ACC112 (cell line): ENCODE measurements around the gene CHST8.

ENCODE experiments used
- H2AFZ ChIP-seq: fragments of 200-600 bp; sonication (generic); one replicate; pipeline ENCODE4 v1.6.0; 2017; ENCODE audit warnings: antibody characterized with exemption, low read length; ENCODE audit not compliant: unreplicated experiment
- H3K27ac ChIP-seq: fragments of 200-600 bp; sonication (generic); 2 replicates; pipeline ENCODE4 v1.5.1; 2014; ENCODE audit warnings: low read depth, mild to moderate bottlenecking, antibody characterized with exemption, low read length, moderate library complexity
- H3K27me3 ChIP-seq: fragments of 200-600 bp; sonication (generic); 2 replicates; pipeline ENCODE4 v1.6.1; 2014; ENCODE audit warnings: mild to moderate bottlenecking, antibody characterized with exemption, low read length, moderate library complexity, mixed read lengths; ENCODE audit not compliant: insufficient read depth
- H3K36me3 ChIP-seq: fragments of 200-600 bp; sonication (generic); 2 replicates; pipeline ENCODE4 v1.6.1; 2016; ENCODE audit warnings: mild to moderate bottlenecking, antibody characterized with exemption, low read length, moderate library complexity, mixed read lengths; ENCODE audit not compliant: insufficient read depth
- H3K4me1 ChIP-seq: fragments of 200-600 bp; sonication (generic); one replicate; pipeline ENCODE4 v1.6.1; 2016; ENCODE audit warnings: low read length, mixed read lengths; ENCODE audit not compliant: insufficient read depth, unreplicated experiment, control insufficient read depth
- H3K4me3 ChIP-seq: fragments of 200-600 bp; sonication (generic); 2 replicates; pipeline ENCODE4 v1.5.1; 2014; ENCODE audit warnings: mild to moderate bottlenecking, low read depth, low read length
- H3K79me2 ChIP-seq: fragments of 200-600 bp; sonication (generic); one replicate; pipeline ENCODE4 v1.6.0; 2016; ENCODE audit warnings: low read length; ENCODE audit not compliant: control insufficient read depth, unreplicated experiment, insufficient read depth

CHST8 gene

DNA sequence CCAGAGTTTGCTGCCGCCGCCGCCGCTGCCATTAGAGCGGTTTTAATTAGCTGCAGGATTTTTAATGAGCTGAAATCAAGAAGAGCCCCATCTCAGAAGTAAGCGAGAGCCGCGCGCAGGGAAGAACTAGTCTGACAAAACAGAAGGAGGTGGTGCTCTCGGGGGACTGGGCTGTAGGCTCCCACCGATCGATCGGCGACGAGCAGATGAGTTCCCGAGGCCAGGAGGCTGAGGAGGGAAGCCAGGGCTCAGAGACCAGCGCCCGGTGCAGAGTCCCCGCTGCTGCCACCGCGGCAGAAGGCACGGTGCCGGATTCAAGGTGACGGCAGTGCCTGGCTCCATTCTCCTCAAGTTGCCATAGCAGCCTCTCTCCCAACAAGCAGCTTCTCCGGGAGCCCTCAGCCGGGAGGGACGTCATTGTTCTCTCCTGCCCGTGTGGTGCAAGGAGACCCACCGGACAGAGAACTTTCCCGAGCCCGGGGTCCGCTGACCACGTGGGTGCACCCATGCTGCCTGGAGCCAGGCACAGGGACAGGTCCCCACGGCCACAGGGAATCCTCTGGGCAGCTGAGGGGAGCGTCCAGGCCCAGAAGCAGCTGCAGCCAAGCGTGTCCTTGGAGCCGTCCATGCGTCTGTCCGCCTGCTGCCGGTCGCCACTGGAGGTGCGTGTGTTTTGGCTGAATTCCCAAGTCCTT is 62.9 kb downstream of the CHST8 start:
- peaks cover 43% of the 10 kb centered on the region for H3K27me3 ChIP-seq
- H3K4me3 ChIP-seq, result no peak overlapping the region
- no peaks in the 10 kb centered on the region for H3K79me2 ChIP-seq
- H3K4me1 ChIP-seq, result no peaks in the 10 kb centered on the region
- H3K36me3 ChIP-seq, result no peaks in the 10 kb centered on the region
- no peak overlapping the region for H3K27ac ChIP-seq
- no peak overlapping the region for H2AFZ ChIP-seq

DNA sequence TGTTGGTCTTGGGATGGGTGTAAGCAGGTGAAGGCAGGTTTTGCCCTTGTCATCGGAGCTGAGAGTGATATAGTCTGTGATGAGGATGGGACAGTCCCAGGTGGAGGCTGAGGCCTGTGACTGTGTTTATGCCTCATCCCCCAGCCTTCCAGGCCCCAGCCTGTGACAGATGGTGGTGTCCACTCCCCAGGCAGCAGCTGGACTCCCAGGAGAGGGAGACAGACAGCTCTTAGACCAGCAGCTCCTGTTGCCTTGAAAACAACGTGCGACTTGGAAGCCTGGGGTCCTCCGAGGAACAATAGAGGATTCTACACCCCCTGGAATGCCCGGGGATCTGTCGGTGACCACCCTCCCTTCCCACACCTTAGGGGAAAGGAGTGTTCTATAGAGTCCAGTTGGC is 63.8 kb downstream of the CHST8 start:
- Histone ChIP-seq H3K79me2 (no peaks in the 10 kb centered on the region), H3K27ac (no peak overlapping the region), H2AFZ (no peak overlapping the region), H3K27me3 (peaks cover 42% of the 10 kb centered on the region), H3K4me1 (no peaks in the 10 kb centered on the region), H3K36me3 (no peaks in the 10 kb centered on the region), H3K4me3 (no peak overlapping the region)

GRCh38 chr19:33686262-33686661 is 64.5 kb downstream of the CHST8 start:
- H3K27ac ChIP-seq, result no peak overlapping the region
- no peak overlapping the region for H2AFZ ChIP-seq
- no peaks in the 10 kb centered on the region for H3K4me1 ChIP-seq
- no peaks in the 10 kb centered on the region for H3K79me2 ChIP-seq
- no peaks in the 10 kb centered on the region for H3K36me3 ChIP-seq
- no peak overlapping the region for H3K4me3 ChIP-seq
- H3K27me3 ChIP-seq, result peaks cover 42% of the 10 kb centered on the region

DNA sequence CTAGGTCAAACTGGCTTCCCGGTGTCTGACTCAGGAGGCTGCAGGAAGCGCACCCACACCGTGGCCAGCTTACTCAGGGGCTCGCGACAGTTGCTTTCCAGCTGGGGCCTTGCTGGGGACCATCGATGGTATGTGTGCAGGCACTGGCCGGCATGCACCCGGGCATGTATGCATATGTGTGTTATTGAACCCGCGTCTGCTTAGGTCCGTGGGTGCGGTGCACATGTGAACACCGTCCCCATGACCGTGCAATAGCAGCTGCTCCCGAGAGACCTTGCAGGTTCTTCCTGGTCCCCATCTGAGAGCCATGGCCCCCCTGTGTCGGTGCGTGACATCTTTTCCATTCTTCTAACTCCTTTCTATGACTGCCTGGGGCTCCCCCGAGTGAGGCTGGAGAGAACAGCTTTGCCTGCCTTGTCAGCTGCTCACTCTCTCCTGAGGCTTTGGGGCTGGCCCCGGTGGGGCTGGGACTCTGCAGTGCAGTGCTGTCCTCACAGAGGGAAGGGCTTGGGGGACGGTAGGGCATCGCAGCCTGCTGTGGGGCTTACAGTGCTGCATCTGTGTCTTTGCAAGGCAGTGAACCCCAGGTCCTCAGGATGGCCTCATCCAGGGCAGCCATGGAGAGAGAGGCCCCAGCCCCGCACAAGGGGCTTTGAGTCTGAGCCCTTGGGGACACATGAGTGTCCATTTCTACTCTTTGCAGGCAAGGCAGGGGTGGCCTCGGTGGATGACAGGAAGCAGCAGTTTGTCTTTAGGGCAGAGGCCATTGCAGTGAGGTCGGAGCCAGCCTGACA is 65.1 kb downstream of the CHST8 start:
- Histone ChIP-seq H3K36me3 (no peaks in the 10 kb centered on the region), H3K4me1 (no peaks in the 10 kb centered on the region), H3K27ac (no peak overlapping the region), H3K79me2 (no peaks in the 10 kb centered on the region), H2AFZ (no peak overlapping the region), H3K4me3 (no peak overlapping the region), H3K27me3 (peaks cover 42% of the 10 kb centered on the region)

- Histone ChIP-seq H3K27me3 (peaks cover 42% of the 10 kb centered on the region), H3K4me3 (no peak overlapping the region), H3K36me3 (no peaks in the 10 kb centered on the region), H3K4me1 (no peaks in the 10 kb centered on the region), H3K79me2 (no peaks in the 10 kb centered on the region), H3K27ac (no peak overlapping the region), H2AFZ (no peak overlapping the region)
These were observed 65.9 kb downstream of the CHST8 start for GRCh38 chr19:33687481-33688170.

- H3K4me1 ChIP-seq, result no peaks in the 10 kb centered on the region
- no peaks in the 10 kb centered on the region for H3K79me2 ChIP-seq
- no peak overlapping the region for H3K27ac ChIP-seq
- H3K27me3 ChIP-seq, result peaks cover 43% of the 10 kb centered on the region
- no peak overlapping the region for H3K4me3 ChIP-seq
- no peak overlapping the region for H2AFZ ChIP-seq
- H3K36me3 ChIP-seq, result no peaks in the 10 kb centered on the region
These were observed 66.6 kb downstream of the CHST8 start for GRCh38 chr19:33688171-33688992.

DNA sequence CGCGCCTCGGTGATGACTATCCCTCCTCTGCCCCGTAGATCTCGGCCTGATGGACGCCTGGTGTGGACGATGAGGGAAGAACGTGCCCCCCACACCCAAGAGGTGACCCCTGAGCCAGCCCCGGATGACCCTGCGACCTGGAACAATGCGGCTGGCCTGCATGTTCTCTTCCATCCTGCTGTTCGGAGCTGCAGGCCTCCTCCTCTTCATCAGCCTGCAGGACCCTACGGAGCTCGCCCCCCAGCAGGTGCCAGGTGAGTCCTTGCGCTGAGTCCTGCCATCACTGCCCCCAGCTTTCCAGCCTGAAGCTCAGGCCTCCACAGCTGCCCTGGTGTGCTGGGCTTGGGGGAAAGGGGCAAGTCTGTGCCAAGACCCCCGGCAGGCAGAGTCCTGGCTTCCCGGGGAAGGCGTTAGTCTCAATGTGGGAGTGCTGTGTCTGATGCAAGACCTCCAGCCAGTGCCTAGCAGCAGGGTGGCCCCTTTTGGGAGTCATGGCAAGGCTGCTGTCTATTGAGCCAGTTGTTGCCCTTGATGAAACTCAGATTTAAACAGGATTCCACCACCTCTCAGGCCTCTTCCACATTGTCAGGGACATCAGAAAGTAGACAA is 67.5 kb downstream of the CHST8 start:
- no peak overlapping the region for H2AFZ ChIP-seq
- H3K79me2 ChIP-seq, result no peaks in the 10 kb centered on the region
- no peaks in the 10 kb centered on the region for H3K36me3 ChIP-seq
- H3K4me1 ChIP-seq, result no peaks in the 10 kb centered on the region
- H3K27me3 ChIP-seq, result peaks cover 38% of the 10 kb centered on the region
- no peak overlapping the region for H3K4me3 ChIP-seq
- no peak overlapping the region for H3K27ac ChIP-seq

DNA sequence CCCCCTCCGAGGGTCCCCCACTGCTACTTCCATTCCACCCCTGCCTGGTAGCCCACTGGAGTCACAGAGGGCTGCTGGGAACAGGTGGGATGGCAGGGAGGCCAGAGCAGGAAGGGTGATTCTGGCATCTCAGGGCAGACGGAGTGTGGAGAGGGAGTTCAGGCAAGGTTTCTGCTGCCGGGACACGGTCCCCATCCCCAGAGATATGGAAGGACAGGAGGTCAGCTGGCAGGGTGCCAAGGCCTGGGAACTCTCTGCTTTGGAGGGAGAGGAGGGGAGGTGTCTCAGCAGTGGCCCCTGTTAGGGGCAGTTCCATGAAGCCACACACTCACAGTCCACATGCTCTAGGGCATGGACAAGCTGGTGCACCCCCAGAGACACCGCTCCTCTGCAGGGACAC is 68.1 kb downstream of the CHST8 start:
- Histone ChIP-seq H3K27ac (no peak overlapping the region), H3K4me1 (no peaks in the 10 kb centered on the region), H3K4me3 (no peak overlapping the region), H3K36me3 (no peaks in the 10 kb centered on the region), H3K27me3 (peaks cover 33% of the 10 kb centered on the region), H2AFZ (no peak overlapping the region), H3K79me2 (no peaks in the 10 kb centered on the region)

DNA sequence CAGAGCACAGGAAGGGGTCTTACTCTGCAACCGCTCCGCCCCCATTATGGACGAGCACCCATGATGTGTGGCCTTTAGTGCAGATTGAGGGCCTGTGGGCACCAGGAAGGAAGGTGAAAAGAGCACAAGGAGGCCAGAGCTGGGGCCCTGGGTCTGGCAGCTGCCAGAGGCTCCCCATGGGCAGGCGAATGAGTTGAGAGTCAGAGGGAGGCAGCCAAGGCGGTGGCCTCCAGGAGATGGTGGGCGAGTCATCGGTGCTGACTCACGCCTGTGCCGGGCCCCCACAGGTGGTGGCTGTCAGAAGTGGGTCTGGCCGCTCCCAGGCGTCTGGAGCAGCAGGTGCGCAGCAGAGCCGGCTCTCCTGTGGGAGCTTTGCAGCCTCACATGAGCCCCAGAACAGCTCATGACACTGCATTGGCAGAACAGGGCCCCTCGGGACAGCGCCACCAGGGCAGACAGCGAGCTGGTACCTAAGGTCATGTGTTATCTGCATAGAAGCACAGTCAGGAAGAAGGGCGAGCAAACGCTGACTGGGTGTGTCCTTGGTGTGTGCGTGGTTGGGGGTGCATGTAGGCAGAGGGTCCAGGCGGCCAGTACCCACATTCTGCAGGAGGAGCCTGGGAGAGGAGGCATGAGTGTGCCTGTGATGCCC is 68.8 kb downstream of the CHST8 start:
- no peaks in the 10 kb centered on the region for H3K79me2 ChIP-seq
- no peak overlapping the region for H3K4me3 ChIP-seq
- peaks cover 28% of the 10 kb centered on the region for H3K27me3 ChIP-seq
- no peaks in the 10 kb centered on the region for H3K4me1 ChIP-seq
- H3K36me3 ChIP-seq, result no peaks in the 10 kb centered on the region
- H2AFZ ChIP-seq, result no peak overlapping the region
- H3K27ac ChIP-seq, result no peak overlapping the region
